H7 (cell line): ENCODE measurements around the gene SPRED1. TPM values are rescaled to one million over a fixed set of nuclear protein-coding genes. Genes with fewer than 3 reads are reported as not detected.

Source experiments
- DNase-seq: peaks from one replicate; pipeline ENCODE4 v3.0.0; 2012
- H3K27me3 ChIP-seq: 2 replicates; pipeline ENCODE4 v1.6.0; 2011; ENCODE audit warnings: mild to moderate bottlenecking, low read length; ENCODE audit not compliant: control insufficient read depth, insufficient read depth
- H3K36me3 ChIP-seq: replicated peaks from 2 replicates; pipeline ENCODE4 v1.5.1; 2011; ENCODE audit warnings: low read length; ENCODE audit not compliant: control insufficient read depth, insufficient read depth
- H3K4me3 ChIP-seq: 2 replicates; pipeline ENCODE4 v1.5.1; 2011; ENCODE audit warnings: low read depth, mild to moderate bottlenecking, control low read depth, low read length, moderate library complexity; ENCODE audit not compliant: insufficient read depth
- total RNA-seq: library from RNA; depleted of rRNA; stranded (reverse); fragments of >200 nt; shearing (Covaris generic); gene quantifications from 2 replicates; pipeline ENCODE4 v1.2.3, GENCODE V29; 2014

Gene SPRED1
- total RNA-seq, 1 experiment from 2014 or later, result 27.5 TPM

- peaks cover 3% of the 10 kb centered on the region for H3K36me3 ChIP-seq
- no peak overlapping the region for H3K4me3 ChIP-seq
- H3K27me3 ChIP-seq, result no peaks in the 10 kb centered on the region
- DNase-seq, result no peak
Observed at GRCh38 chr15:38324939-38325647, 72.5 kb downstream of the SPRED1 start.

- H3K36me3 ChIP-seq, result peaks cover 3% of the 10 kb centered on the region
- no peak overlapping the region for H3K4me3 ChIP-seq
- H3K27me3 ChIP-seq, result no peaks in the 10 kb centered on the region
- DNase-seq, result no peak
Observed at GRCh38 chr15:38325648-38325990, 73.0 kb downstream of the SPRED1 start.

DNA sequence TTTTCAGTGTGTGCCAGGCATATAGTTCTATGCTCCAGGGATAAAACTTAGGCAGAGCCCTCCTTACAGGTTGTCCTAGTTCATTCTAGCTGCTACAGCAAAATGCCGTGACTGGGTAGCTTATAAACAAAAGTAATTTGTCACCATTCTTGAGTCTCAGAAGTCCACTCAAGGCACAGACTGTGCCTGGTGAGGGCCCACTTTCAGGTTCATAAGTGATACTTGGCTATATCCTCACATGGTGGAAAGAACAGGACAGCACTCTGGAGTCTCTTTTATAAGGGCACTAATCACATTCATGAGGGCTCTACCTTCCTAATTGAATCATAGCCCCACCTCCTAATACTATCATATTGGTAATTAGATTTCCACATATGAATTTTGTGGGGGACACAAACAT lies 80.1 kb downstream of the SPRED1 start:
- H3K36me3 ChIP-seq, result peaks cover 2% of the 10 kb centered on the region; the same call in 1 of the 2 replicates
- no peaks in the 10 kb centered on the region for H3K27me3 ChIP-seq
- H3K4me3 ChIP-seq, result no peak overlapping the region
- no peak for DNase-seq

- no peaks in the 10 kb centered on the region for H3K27me3 ChIP-seq
- DNase-seq, result no peak
- H3K4me3 ChIP-seq, result no peak overlapping the region
- H3K36me3 ChIP-seq, result peaks cover 2% of the 10 kb centered on the region; the same call in 1 of the 2 replicates
Observed at GRCh38 chr15:38335116-38335515, 82.5 kb downstream of the SPRED1 start.

- H3K27me3 ChIP-seq, result no peaks in the 10 kb centered on the region
- DNase-seq, result no peak
- no peaks in the 10 kb centered on the region; the same call in none of the 2 replicates for H3K36me3 ChIP-seq
- no peak overlapping the region for H3K4me3 ChIP-seq
Observed at GRCh38 chr15:38344351-38344750, 91.7 kb downstream of the SPRED1 start.

DNA sequence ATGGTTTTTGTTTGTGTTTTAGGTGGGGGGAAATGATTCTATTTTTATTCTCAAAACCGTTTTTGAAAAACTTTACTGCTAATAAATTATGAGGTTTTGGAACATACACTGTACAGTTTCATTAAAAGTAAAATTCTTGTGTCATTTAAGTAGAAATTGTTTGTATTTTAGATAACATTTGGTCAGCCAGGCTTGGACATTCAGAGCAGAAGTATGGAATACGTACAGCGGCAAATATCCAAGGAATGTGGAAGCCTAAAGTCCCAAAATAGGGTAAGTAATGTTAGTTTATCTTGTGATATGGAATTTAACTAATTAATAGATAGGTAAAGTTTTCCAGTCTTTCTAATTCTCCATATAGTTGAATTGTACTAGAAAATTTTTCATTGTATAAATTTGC lies 96.6 kb downstream of the SPRED1 start:
- H3K36me3 ChIP-seq, result peaks cover 10% of the 10 kb centered on the region; the same call in 1 of the 2 replicates
- H3K27me3 ChIP-seq, result no peaks in the 10 kb centered on the region
- no peak overlapping the region for H3K4me3 ChIP-seq
- DNase-seq, result no peak

DNA sequence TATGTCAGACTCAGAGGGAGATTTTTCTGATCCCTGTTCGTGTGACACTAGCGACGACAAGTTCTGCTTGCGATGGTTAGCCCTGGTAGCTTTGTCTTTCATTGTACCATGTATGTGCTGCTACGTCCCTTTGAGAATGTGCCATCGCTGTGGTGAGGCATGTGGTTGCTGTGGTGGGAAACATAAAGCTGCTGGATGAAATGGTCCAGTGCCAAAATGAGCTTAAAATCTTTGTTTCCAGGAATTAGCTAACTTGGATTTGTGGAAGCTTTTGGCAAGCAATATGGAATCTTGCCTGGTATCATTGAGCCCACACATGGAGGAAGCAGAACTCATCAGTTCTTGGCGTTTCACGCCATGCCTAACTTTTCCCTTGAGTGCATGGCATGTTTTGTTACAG lies 98.8 kb downstream of the SPRED1 start:
- no peak for DNase-seq
- Histone ChIP-seq H3K4me3 (no peak overlapping the region), H3K36me3 (peaks cover 10% of the 10 kb centered on the region; the same call in 1 of the 2 replicates), H3K27me3 (no peaks in the 10 kb centered on the region)

DNA sequence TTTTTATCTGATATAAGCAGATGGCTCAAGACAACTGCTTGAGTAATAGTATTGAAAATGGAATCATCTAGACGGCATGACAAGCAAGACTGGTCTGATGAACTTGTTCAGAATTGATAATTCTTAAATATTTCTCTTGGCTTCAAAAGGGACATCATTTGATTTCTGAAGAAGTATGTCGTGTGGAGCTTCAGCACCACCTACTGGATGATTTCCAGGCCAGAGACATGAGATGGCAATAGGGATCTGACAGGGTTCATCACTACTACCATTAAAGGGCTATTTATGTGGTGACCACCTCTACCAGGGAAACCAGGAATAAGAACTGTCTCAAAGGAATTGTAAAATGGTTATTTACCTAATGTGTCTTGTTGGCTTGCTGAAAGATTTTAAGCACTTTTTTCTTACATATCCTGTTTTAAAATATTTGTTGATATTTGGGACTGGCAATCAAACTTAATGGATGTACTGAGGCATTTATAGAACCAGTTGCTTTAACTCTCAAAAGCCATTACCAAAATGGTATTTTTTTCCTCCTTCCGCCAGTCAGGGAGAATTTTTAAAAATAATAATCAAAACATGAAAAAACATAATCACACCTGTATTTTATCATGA lies 101.8 kb downstream of the SPRED1 start:
- peak; percentile 31 for DNase-seq
- peaks cover 10% of the 10 kb centered on the region; the same call in 1 of the 2 replicates for H3K36me3 ChIP-seq
- H3K27me3 ChIP-seq, result no peaks in the 10 kb centered on the region
- H3K4me3 ChIP-seq, result no peak overlapping the region

GRCh38 chr15:38362355-38362754 lies 109.7 kb downstream of the SPRED1 start:
- H3K36me3 ChIP-seq, result no peaks in the 10 kb centered on the region
- DNase-seq, result no peak
- H3K4me3 ChIP-seq, result no peak overlapping the region
- no peaks in the 10 kb centered on the region for H3K27me3 ChIP-seq

DNA sequence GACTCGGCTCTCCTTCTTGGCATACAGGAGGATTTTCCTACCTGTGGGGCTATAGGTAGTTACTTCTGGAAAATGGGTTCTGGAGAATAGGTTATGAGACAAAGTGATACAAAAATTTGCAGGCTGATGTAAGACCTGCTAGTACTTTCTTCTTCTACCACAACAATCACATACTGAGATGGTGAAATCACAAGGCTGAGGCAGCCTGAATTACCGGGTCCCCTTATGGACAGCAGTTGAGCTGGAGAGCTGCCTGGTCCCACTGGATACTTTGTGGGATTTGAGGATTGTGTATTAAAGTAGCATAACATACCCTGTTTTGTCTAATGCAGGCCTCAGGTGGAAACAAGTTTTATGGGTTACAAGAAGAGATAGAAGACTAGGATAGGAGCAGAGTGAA lies 114.8 kb downstream of the SPRED1 start:
- Histone ChIP-seq H3K4me3 (no peak overlapping the region), H3K36me3 (no peaks in the 10 kb centered on the region), H3K27me3 (no peaks in the 10 kb centered on the region)
- DNase-seq, result no peak

GRCh38 chr15:38369936-38370478 lies 117.4 kb downstream of the SPRED1 start:
- Histone ChIP-seq H3K4me3 (no peak overlapping the region), H3K27me3 (no peaks in the 10 kb centered on the region), H3K36me3 (no peaks in the 10 kb centered on the region)
- no peak for DNase-seq

GRCh38 chr15:38373016-38373415 lies 120.4 kb downstream of the SPRED1 start:
- Histone ChIP-seq H3K4me3 (no peak overlapping the region), H3K27me3 (no peaks in the 10 kb centered on the region), H3K36me3 (no peaks in the 10 kb centered on the region)
- DNase-seq, result no peak

GRCh38 chr15:38374029-38374428 lies 121.4 kb downstream of the SPRED1 start:
- Histone ChIP-seq H3K4me3 (no peak overlapping the region), H3K27me3 (no peaks in the 10 kb centered on the region), H3K36me3 (no peaks in the 10 kb centered on the region)
- no peak for DNase-seq

- Histone ChIP-seq H3K27me3 (no peaks in the 10 kb centered on the region), H3K4me3 (no peak overlapping the region), H3K36me3 (no peaks in the 10 kb centered on the region)
- no peak for DNase-seq
Observed at GRCh38 chr15:38374556-38374955, 121.9 kb downstream of the SPRED1 start.

DNA sequence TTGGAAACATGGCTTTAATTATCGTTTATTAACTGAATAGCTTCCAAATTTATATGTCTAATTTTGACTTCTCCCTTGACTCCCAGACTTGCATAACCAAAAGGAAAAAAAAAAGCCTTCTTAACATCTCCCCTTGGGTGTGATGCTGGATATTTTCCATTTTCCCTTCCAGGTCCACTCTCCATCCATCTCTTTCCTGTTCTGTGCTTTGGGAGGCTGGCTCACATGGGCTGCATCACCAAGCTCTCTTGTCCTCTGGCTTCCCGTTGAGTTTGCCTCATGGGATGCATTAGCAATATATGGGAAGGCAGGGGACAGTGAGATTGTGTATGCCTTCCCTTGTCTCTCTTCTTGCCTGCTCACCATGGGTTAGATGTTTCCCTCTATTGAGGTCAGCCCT lies 123.4 kb downstream of the SPRED1 start:
- Histone ChIP-seq H3K4me3 (no peak overlapping the region), H3K27me3 (no peaks in the 10 kb centered on the region), H3K36me3 (no peaks in the 10 kb centered on the region)
- no peak for DNase-seq
